Activated T-helper 2 cell treated with anti-CD3 and anti-CD28 coated beads, Interferon-gamma antibody, Interleukin-2, Interleukin-4, amounts not matched to agents 10 μg/mL and 5 μg/mL and 100 μg/mL, durations not matched to agents 14 hours and 24 hours and 36 hours (primary cell): ENCODE data around the gene C17orf100. TPM values are rescaled to one million over a fixed set of nuclear protein-coding genes. Genes with fewer than 3 reads are reported as not detected.

ENCODE experiments used
- DNase-seq: peaks from one replicate; pipeline ENCODE4 v3.0.0; 2021; ENCODE audit warnings: low spot score
- H3K27ac Mint-ChIP-seq: one replicate; pipeline ENCODE4 v1.8.0; 2021; ENCODE audit warnings: mixed read lengths
- H3K27me3 Mint-ChIP-seq: one replicate; pipeline ENCODE4 v1.8.0; 2021; ENCODE audit warnings: low read depth, mixed read lengths
- H3K36me3 Mint-ChIP-seq: one replicate; pipeline ENCODE4 v1.8.0; 2021; ENCODE audit warnings: low read depth, mixed read lengths
- H3K4me1 Mint-ChIP-seq: one replicate; pipeline ENCODE4 v1.8.0; 2021; ENCODE audit warnings: low read depth, mixed read lengths
- H3K4me3 Mint-ChIP-seq: one replicate; pipeline ENCODE4 v1.8.0; 2021; ENCODE audit warnings: low read depth, mild to moderate bottlenecking, moderate library complexity, mixed read lengths
- H3K9me3 Mint-ChIP-seq: one replicate; pipeline ENCODE4 v1.8.0; 2021; ENCODE audit warnings: mixed read lengths
- intact Hi-C: fragments of 100-400 bp; cut with micrococcal nuclease; formaldehyde crosslinking; loops from one replicate; pipeline ENCODE4 v1.15.1; 2023
- total RNA-seq: library from RNA; stranded (reverse); gene quantifications from 2 replicates; pipeline ENCODE4 v1.2.3, GENCODE V29; 2022

The C17orf100 gene
- total RNA-seq, 1 donor from 2014 or later: 2.0 TPM

DNA sequence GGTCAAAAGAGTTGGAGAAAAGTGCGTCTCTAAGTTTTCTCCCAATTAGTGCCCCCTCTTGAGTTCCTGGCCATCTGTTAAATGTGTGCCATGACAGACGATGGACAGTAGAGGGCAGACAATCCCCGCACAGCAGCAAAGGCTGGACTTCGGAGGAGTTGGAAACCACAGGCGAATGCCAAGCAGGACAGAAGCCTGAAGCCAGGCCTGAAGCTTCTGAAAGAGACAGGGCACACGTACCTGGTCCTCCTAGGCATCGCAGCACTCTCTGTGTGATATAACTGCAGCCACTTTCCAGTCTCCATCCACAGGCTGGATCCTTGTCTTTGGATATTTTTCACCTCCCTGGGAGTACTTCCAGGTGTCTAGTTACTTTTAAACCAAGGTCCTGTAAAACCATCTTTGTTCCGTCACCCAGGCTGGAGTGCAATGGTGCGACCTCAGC is 14.5 kb downstream of the C17orf100 start:
- Mint-ChIP-seq H3K27ac (no peak overlapping the region), H3K4me3 (no peak overlapping the region), H3K36me3 (no peaks in the 10 kb centered on the region), H3K9me3 (no peaks in the 10 kb centered on the region), H3K4me1 (peaks cover 14% of the 10 kb centered on the region), H3K27me3 (peaks cover 24% of the 10 kb centered on the region)
- intact Hi-C loops: loop anchor here (5.0 to 10.0 kb wide), 2 partner anchors 176 to 229 kb away; no protein-coding TSS in a partner anchor
- DNase-seq: no peak

DNA sequence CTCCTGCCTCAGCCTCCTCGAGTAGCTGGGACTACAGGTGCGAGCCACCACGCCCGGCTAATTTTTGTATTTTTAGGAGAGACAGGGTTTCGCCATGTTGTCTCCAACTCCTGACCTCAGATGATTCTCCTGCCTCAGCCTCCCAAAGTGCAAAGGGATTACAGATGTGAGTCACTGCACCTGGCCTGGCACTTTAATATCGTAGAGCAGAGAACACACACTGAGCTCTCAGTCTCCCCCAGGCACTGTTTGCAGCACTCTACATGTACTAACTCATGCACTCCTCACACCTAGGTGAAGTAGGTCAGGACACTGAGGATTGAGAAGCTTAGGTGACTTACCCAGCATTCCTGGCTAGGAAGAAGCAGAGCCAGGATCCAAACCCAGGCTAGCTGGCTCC is 15.0 kb downstream of the C17orf100 start:
- Mint-ChIP-seq H3K27ac (no peak overlapping the region), H3K4me1 (peaks cover 10% of the 10 kb centered on the region), H3K27me3 (peaks cover 21% of the 10 kb centered on the region), H3K36me3 (no peaks in the 10 kb centered on the region), H3K4me3 (no peak overlapping the region), H3K9me3 (no peaks in the 10 kb centered on the region)
- no peak for DNase-seq
- intact Hi-C loops: loop anchor here (5.0 to 10.0 kb wide), 2 partner anchors 176 to 228 kb away; no protein-coding TSS in a partner anchor

DNA sequence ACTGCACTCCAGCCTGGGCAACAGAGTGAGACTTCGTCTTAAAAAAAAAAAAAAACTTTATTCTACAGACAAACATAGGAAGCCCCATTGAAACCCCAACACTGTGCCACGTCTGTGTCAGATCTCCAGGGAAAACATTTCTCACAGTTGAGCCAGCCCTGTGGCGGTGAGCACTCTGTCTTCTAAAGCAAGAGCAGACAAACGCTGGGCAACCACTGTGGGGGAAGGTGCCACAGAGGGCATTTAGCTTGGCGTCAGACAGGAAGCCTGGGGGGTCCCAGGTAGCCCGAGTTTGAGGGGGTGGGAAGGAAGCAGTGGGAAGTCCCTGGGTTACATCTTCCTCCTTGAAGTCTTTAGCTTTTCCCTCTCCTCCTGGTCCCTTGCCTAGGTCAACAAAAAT is 16.0 kb downstream of the C17orf100 start:
- H3K36me3 Mint-ChIP-seq: no peaks in the 10 kb centered on the region
- no peak overlapping the region for H3K4me3 Mint-ChIP-seq
- intact Hi-C loops: loop anchor here (5.0 to 10.0 kb wide), 2 partner anchors 175 to 227 kb away; no protein-coding TSS in a partner anchor
- DNase-seq: no peak
- peaks cover 16% of the 10 kb centered on the region for H3K27me3 Mint-ChIP-seq
- no peak overlapping the region for H3K27ac Mint-ChIP-seq
- H3K4me1 Mint-ChIP-seq: peaks cover 8% of the 10 kb centered on the region
- no peaks in the 10 kb centered on the region for H3K9me3 Mint-ChIP-seq

DNA sequence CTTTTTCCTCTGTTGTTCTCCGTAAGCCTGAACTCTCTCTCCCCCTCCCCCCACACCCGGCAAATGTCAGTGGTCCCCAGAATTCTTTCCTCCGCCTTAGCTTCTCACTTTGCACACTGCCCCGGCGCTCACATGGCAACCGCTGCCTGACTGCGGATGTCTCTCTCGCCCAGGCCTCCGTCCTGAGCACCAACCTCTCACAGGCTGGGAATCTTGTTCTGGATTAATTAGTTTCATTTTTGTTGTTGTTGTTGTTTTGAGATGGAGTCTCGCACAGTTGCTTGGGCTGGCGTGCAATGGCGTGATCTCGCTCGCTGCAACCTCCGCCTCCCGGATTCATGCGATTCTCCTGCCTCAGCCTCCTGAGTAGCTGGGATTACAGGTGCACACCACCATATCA is 16.7 kb downstream of the C17orf100 start:
- peaks cover 11% of the 10 kb centered on the region for H3K27me3 Mint-ChIP-seq
- H3K27ac Mint-ChIP-seq: no peak overlapping the region
- no peak overlapping the region for H3K4me3 Mint-ChIP-seq
- no peaks in the 10 kb centered on the region for H3K36me3 Mint-ChIP-seq
- DNase-seq: no peak
- intact Hi-C loops: loop anchor here (5.0 to 10.0 kb wide), 2 partner anchors 174 to 227 kb away; no protein-coding TSS in a partner anchor
- peaks cover 8% of the 10 kb centered on the region for H3K4me1 Mint-ChIP-seq
- no peaks in the 10 kb centered on the region for H3K9me3 Mint-ChIP-seq

GRCh38 chr17:6668727-6669425 is 17.3 kb downstream of the C17orf100 start:
- H3K4me3 Mint-ChIP-seq: no peak overlapping the region
- no peaks in the 10 kb centered on the region for H3K9me3 Mint-ChIP-seq
- intact Hi-C loops: loop anchor here (5.0 to 10.0 kb wide), 2 partner anchors 173 to 226 kb away; no protein-coding TSS in a partner anchor
- H3K27ac Mint-ChIP-seq: no peak overlapping the region
- H3K4me1 Mint-ChIP-seq: peaks cover 8% of the 10 kb centered on the region
- DNase-seq: no peak
- H3K36me3 Mint-ChIP-seq: no peaks in the 10 kb centered on the region
- H3K27me3 Mint-ChIP-seq: peaks cover 11% of the 10 kb centered on the region

DNA sequence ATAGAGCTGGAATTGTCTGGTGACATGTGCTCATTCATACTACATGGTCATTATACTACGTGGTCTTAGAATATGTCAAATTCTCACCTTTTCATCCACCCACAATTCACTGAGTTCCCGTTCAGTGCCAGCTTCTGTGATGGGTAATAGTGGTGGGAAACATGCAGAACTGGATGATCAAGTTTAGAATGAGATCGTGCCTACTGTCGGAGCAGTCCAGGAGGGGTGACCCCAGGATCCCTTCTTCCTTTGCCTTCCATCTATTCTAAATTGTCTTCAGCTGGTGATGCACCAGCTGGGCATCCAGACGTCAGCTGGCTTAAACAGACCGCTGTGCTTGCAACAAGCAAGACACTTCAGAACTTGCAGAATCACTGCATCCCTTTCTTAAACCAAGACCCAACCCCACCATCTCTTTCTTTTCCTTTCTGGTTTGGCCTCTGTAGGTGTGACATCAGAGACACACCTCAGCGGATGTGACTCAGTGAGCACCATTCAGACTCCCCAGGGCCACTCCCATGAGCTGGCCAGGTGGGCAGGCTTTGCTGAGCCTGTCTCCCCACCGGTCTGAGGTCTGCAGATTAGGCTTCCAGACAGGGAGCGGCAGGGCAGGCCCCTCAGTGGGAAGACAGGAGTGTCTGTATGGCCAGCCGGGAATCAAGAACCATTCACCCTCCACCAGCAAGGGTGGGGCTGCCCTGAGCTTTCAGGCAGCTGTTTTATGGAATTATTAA is 18.1 kb downstream of the C17orf100 start:
- DNase-seq: no peak
- Mint-ChIP-seq H3K4me3 (no peak overlapping the region), H3K9me3 (no peaks in the 10 kb centered on the region), H3K27ac (no peak overlapping the region), H3K27me3 (peaks cover 11% of the 10 kb centered on the region), H3K4me1 (peaks cover 8% of the 10 kb centered on the region), H3K36me3 (no peaks in the 10 kb centered on the region)
- intact Hi-C loops: loop anchor here (5.0 to 10.0 kb wide), 2 partner anchors 173 to 225 kb away; no protein-coding TSS in a partner anchor

- no peak overlapping the region for H3K27ac Mint-ChIP-seq
- H3K36me3 Mint-ChIP-seq: no peaks in the 10 kb centered on the region
- peaks cover 8% of the 10 kb centered on the region for H3K4me1 Mint-ChIP-seq
- H3K4me3 Mint-ChIP-seq: no peak overlapping the region
- H3K9me3 Mint-ChIP-seq: no peaks in the 10 kb centered on the region
- intact Hi-C loops: no loop called here
- DNase-seq: no peak
- H3K27me3 Mint-ChIP-seq: peaks cover 9% of the 10 kb centered on the region
These were observed 19.0 kb downstream of the C17orf100 start for GRCh38 chr17:6670571-6670970.

DNA sequence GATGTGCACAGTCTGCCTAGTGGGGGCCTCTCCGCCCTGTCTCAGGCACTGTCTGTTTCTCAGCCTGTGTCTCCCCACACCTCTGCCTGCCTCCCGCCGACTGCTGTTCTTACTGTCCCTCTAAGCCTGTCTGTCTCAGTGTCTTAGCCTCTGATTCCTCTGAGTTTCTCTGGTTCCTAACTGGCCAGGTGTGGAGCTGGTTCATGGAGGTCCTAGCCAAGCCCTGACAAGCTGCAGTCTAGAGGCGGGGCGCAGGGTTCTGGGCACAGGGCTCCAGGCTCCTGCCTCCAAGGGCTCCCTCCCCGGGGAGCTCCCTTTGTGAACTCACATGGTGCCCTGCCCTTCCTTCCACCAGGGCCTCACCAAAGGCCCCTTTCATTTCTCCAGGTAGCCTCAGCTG is 19.4 kb downstream of the C17orf100 start:
- peaks cover 13% of the 10 kb centered on the region for H3K27me3 Mint-ChIP-seq
- H3K4me3 Mint-ChIP-seq: no peak overlapping the region
- H3K36me3 Mint-ChIP-seq: no peaks in the 10 kb centered on the region
- intact Hi-C loops: no loop called here
- H3K27ac Mint-ChIP-seq: no peak overlapping the region
- H3K4me1 Mint-ChIP-seq: peaks cover 8% of the 10 kb centered on the region
- DNase-seq: no peak
- H3K9me3 Mint-ChIP-seq: no peaks in the 10 kb centered on the region

GRCh38 chr17:6671431-6671830 is 19.9 kb downstream of the C17orf100 start:
- no peak overlapping the region for H3K27ac Mint-ChIP-seq
- H3K4me3 Mint-ChIP-seq: no peak overlapping the region
- peaks cover 14% of the 10 kb centered on the region for H3K27me3 Mint-ChIP-seq
- H3K36me3 Mint-ChIP-seq: no peaks in the 10 kb centered on the region
- no peaks in the 10 kb centered on the region for H3K9me3 Mint-ChIP-seq
- DNase-seq: no peak
- intact Hi-C loops: no loop called here
- peaks cover 8% of the 10 kb centered on the region for H3K4me1 Mint-ChIP-seq

- H3K27ac Mint-ChIP-seq: no peak overlapping the region
- H3K27me3 Mint-ChIP-seq: peaks cover 19% of the 10 kb centered on the region
- no peak for DNase-seq
- H3K9me3 Mint-ChIP-seq: no peaks in the 10 kb centered on the region
- H3K4me1 Mint-ChIP-seq: peaks cover 5% of the 10 kb centered on the region
- no peak overlapping the region for H3K4me3 Mint-ChIP-seq
- H3K36me3 Mint-ChIP-seq: no peaks in the 10 kb centered on the region
- intact Hi-C loops: no loop called here
These were observed 23.0 kb downstream of the C17orf100 start for GRCh38 chr17:6674586-6674985.

GRCh38 chr17:6675201-6675825 is 23.8 kb downstream of the C17orf100 start:
- Mint-ChIP-seq H3K4me3 (no peak overlapping the region), H3K36me3 (no peaks in the 10 kb centered on the region), H3K9me3 (no peaks in the 10 kb centered on the region), H3K4me1 (peaks cover 3% of the 10 kb centered on the region), H3K27me3 (peaks cover 21% of the 10 kb centered on the region), H3K27ac (no peak overlapping the region)
- intact Hi-C loops: no loop called here
- DNase-seq: no peak

DNA sequence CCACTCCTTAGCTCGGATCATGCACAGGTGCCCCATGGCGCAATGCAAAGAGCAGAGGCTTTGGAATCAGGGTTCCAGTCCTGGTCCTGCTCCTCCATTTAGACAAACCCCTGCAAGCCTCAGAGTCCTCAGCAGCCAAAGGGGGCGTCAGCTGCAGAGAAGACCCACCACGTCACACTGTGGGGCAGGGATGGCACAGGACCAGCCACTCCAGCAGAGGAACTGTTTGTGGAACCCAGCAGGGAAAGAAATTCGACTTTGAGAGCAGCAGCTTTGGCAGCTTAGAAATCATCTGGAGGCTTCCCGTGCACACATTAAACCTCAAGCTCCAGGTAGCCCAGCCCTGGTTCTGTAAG is 25.2 kb downstream of the C17orf100 start:
- H3K27me3 Mint-ChIP-seq: peaks cover 27% of the 10 kb centered on the region
- H3K36me3 Mint-ChIP-seq: no peaks in the 10 kb centered on the region
- H3K4me1 Mint-ChIP-seq: peaks cover 3% of the 10 kb centered on the region
- DNase-seq: no peak
- no peak overlapping the region for H3K4me3 Mint-ChIP-seq
- no peak overlapping the region for H3K27ac Mint-ChIP-seq
- intact Hi-C loops: no loop called here
- no peaks in the 10 kb centered on the region for H3K9me3 Mint-ChIP-seq
